HepG2 (cell line): ENCODE measurements around the gene RBM47. TPM values are rescaled to one million over a fixed set of nuclear protein-coding genes. Genes with fewer than 3 reads are reported as not detected.

ENCODE experiments used
- ATAC-seq: fragments of 200-7000 bp; cut with Tn5 transposase; 3 replicates; pipeline ENCODE4 v1.9.1; 2020; ENCODE audit warnings: mild to moderate bottlenecking, moderate library complexity
- BruUV-seq: library from RNA; stranded (reverse); fragments of 400-500 nt; replicated peaks from 2 replicates; lab custom pipeline; 2021; lab: Mats Ljungman, UMichigan
- CTCF ChIA-PET: fragments of 300-600 bp; formaldehyde crosslinking; extraction: SDS; loops from one replicate; lab custom pipeline; 2021; ENCODE audit warnings: low total read pairs, inconsistent platforms, low intra/inter-chr PET ratio; lab: Yijun Ruan, JAX
- POLR2A ChIA-PET: fragments of 350-600 bp; sonication (Branson Sonifier 250); formaldehyde crosslinking; loops from one replicate; lab custom pipeline; 2020; ENCODE audit warnings: antibody characterized with exemption, inconsistent platforms; lab: Yijun Ruan, JAX
- DNase-seq: peaks from one replicate; pipeline ENCODE4 v3.0.0-alpha.2; 2015; ENCODE audit warnings: low spot score
- FAIRE-seq: peaks from 3 replicates; lab custom pipeline; 2011; peaks lifted over from hg19 to GRCh38; lab: Jason Lieb, UNC
- H2AFZ ChIP-seq: one replicate; pipeline ENCODE4 v1.6.1; 2011; ENCODE audit warnings: low read length, inconsistent platforms
- H3K27ac ChIP-seq: fragments of 300-600 bp; 3 replicates; pipeline ENCODE4 v1.8.0; 2011; ENCODE audit warnings: mixed run types, mild to moderate bottlenecking, mixed read lengths, low read length, inconsistent platforms; ENCODE audit not compliant: insufficient read depth; ENCODE audit errors: extremely low read length
- H3K27me3 ChIP-seq, 2 experiments: fragments of 200-600 bp in 1 of 2; 2 replicates in 1 of 2; 3 replicates in 1 of 2; pipeline versions ENCODE4 v1.6.0 to v1.8.0; 2011; ENCODE audit warnings: low read length in 2 of 2, mild to moderate bottlenecking in 2 of 2, moderate library complexity in 2 of 2, inconsistent platforms in 1 of 2; ENCODE audit not compliant: insufficient read depth in 2 of 2, control insufficient read depth in 1 of 2
- H3K36me3 ChIP-seq, 2 experiments: fragments of 200-600 bp in 1 of 2; replicated peaks in 1 of 2; 2 replicates in 1 of 2; 3 replicates in 1 of 2; pipeline versions ENCODE4 v1.5.1 to v1.8.0; 2011; ENCODE audit warnings: low read length in 2 of 2, inconsistent platforms in 1 of 2; ENCODE audit not compliant: insufficient read depth in 2 of 2, control insufficient read depth in 1 of 2
- H3K4me1 ChIP-seq: 2 replicates; pipeline ENCODE4 v1.5.1; 2012; ENCODE audit warnings: low read length, inconsistent platforms; ENCODE audit not compliant: insufficient read depth
- H3K4me2 ChIP-seq: 2 replicates; pipeline ENCODE4 v1.6.0; 2011; ENCODE audit warnings: low read depth, low read length, inconsistent platforms
- H3K4me3 ChIP-seq, 3 experiments: fragments of 200-600 bp in 1 of 3; sonication (generic), shearing (Covaris generic) in 1 of 3; replicated peaks in 1 of 3; 2 replicates each; pipeline ENCODE4 v1.5.1; 2011 to 2016; ENCODE audit warnings: low read length in 3 of 3, inconsistent platforms in 2 of 3, low read depth in 2 of 3, mild to moderate bottlenecking in 2 of 3, control low read depth in 1 of 3, mixed read lengths in 1 of 3; ENCODE audit not compliant: insufficient read depth in 1 of 3
- H3K79me2 ChIP-seq: one replicate; pipeline ENCODE4 v1.6.1; 2011; ENCODE audit warnings: low read length, inconsistent platforms; ENCODE audit not compliant: insufficient read depth
- H3K9ac ChIP-seq: 2 replicates; pipeline ENCODE4 v1.6.0; 2011; ENCODE audit warnings: mild to moderate bottlenecking, low read depth, low read length, inconsistent platforms; ENCODE audit not compliant: insufficient read depth
- H3K9me3 ChIP-seq: 2 replicates; pipeline ENCODE4 v1.5.1; 2012; ENCODE audit warnings: mild to moderate bottlenecking, low read length
- H4K20me1 ChIP-seq: 2 replicates; pipeline ENCODE4 v1.6.0; 2011; ENCODE audit warnings: inconsistent platforms, mild to moderate bottlenecking, low read length, moderate library complexity; ENCODE audit not compliant: insufficient read depth
- AGO2 ChIP-seq: fragments of 200-400 bp; formaldehyde crosslinking; optimal IDR thresholded peaks from 2 replicates; pipeline ENCODE3; 2017; ENCODE audit warnings: mild to moderate bottlenecking, low read depth, low read length, moderate library complexity
- DMAP1 ChIP-seq: IDR thresholded peaks from 2 replicates; pipeline ENCODE4 v1.6.1; 2016
- HNF4A ChIP-seq: sonication (generic); formaldehyde crosslinking; IDR thresholded peaks from 2 replicates; pipeline ENCODE4 v1.4.0; 2020; ENCODE audit warnings: missing genetic modification reagents
- SP1 ChIP-seq, 2 experiments: fragments of 450-650 bp in 1 of 2; sonication (generic) in 1 of 2; formaldehyde crosslinking in 1 of 2; IDR thresholded peaks; 2 replicates each; pipeline versions ENCODE4 v1.4.0 to v1.6.1; 2016 to 2020; ENCODE audit warnings: missing genetic modification reagents in 1 of 2
- STAG1 ChIP-seq: sonication (generic); formaldehyde crosslinking; IDR thresholded peaks from 2 replicates; pipeline ENCODE4 v1.4.0; 2020; ENCODE audit warnings: missing genetic modification reagents
- SYNCRIP ChIP-seq: fragments of 200-400 bp; formaldehyde crosslinking; IDR thresholded peaks from 2 replicates; pipeline ENCODE4 v1.6.1; 2018; ENCODE audit warnings: mild to moderate bottlenecking, low read depth, low read length; ENCODE audit not compliant: insufficient read depth
- ZNF331 ChIP-seq: sonication (generic); formaldehyde crosslinking; IDR thresholded peaks from 2 replicates; pipeline ENCODE4 v1.4.0; 2020; ENCODE audit warnings: missing genetic modification reagents
- ZNF878 ChIP-seq: sonication (generic); formaldehyde crosslinking; IDR thresholded peaks from 2 replicates; pipeline ENCODE4 v1.8.1; 2023; ENCODE audit warnings: mild to moderate bottlenecking, missing genetic modification reagents, moderate library complexity
- WGBS: methylation state at CpG from one replicate; pipeline ENCODE4 v1.1.6; 2017; ENCODE audit warnings: low lambda C conversion rate; 5-methylcytosine and 5-hydroxymethylcytosine counted together
- in situ Hi-C: cut with HindIII; loops from 2 replicates; pipeline ENCODE4 v1.10.0; 2017; ENCODE audit warnings: low pct_unique_long_range_greater_than_20kb; ENCODE audit not compliant: extremely low pct_ligation_motif_present
- intact Hi-C: fragments of 100-400 bp; cut with micrococcal nuclease; formaldehyde crosslinking; loops from one replicate; pipeline ENCODE4 v1.10.0; 2022; ENCODE audit not compliant: unreplicated experiment
- polyA plus RNA-seq, 8 experiments: library from polyadenylated mRNA; depleted of rRNA in 3 of 8; stranded (reverse) in 7 of 8; unstranded in 1 of 8; fragments of >200 nt; fragmentation: Illumina TruSeq in 4 of 8; extraction: Trizol in 4 of 8; gene quantifications; 2 replicates each; pipeline versions ENCODE4 v1.2.1 to v1.2.3, GENCODE V29; 2011 to 2016; ENCODE audit warnings: low read depth in 4 of 8, missing spikeins in 1 of 8, mixed read lengths in 1 of 8; ENCODE audit not compliant: insufficient read depth in 1 of 8
- total RNA-seq, 5 experiments: library from RNA; depleted of rRNA; stranded (reverse); fragments of >200 nt; fragmentation: Illumina TruSeq; extraction: Trizol; gene quantifications; 2 replicates each; pipeline ENCODE4 v1.2.3, GENCODE V29; 2016; ENCODE audit warnings: low read depth in 1 of 5
- TF ChIP-seq, protein P1 (sequence below): sonication (generic); formaldehyde crosslinking; IDR thresholded peaks from 2 replicates; pipeline ENCODE4 v1.4.0; 2020; ENCODE audit warnings: missing genetic modification reagents
- TF ChIP-seq, protein P2 (sequence below): sonication (generic); formaldehyde crosslinking; IDR thresholded peaks from 2 replicates; pipeline ENCODE4 v1.4.0; 2020; ENCODE audit warnings: missing genetic modification reagents
- TF ChIP-seq, protein P3 (sequence below): sonication (generic); formaldehyde crosslinking; IDR thresholded peaks from 2 replicates; pipeline ENCODE4 v1.8.1; 2023; ENCODE audit warnings: mild to moderate bottlenecking, missing genetic modification reagents, borderline replicate concordance
- TF ChIP-seq, protein P4 (sequence below): sonication (generic); formaldehyde crosslinking; IDR thresholded peaks from 2 replicates; pipeline ENCODE4 v1.9.0; 2021; ENCODE audit warnings: missing genetic modification reagents, mild to moderate bottlenecking, borderline replicate concordance

The RBM47 gene
- total and polyA plus RNA-seq, 2 of the 13 experiments (the other 11 are each of a cell fraction or from before 2014, with no cell fraction given) = 1.2 to 2.5 TPM

DNA sequence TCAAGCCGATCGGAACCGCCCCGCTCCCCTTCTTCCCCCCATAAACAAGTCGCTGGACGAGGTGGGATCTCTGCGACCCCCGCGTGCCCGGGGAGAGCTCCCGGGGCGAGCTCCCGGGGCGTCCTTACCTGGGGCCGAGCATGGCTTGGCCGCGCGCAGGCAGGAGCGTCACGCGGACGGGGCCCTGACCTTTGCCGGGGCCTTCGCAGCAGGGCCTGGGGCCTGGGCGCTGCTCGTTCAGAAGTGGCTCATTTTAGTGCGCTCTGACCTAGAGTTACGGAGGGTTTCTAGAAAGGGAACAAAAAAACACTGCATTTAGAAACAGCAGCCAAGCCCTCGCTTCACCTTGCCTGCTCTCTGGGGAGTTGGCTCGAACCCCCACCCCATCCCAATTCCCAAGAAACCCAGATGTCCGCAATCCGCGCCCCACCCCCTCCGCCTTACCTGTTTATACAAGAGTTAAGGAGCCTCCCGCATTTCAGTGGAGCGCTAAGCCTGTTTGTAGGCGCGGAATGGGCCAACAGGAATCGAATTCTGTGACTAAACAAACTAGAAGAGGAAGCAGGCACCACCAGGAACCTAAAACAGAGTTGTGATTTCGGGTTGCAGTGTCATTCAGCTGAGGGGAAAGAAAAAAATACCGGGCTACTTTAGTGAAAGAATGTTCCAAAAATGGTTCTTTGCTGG is 814 bp upstream of the RBM47 start:
- no peak overlapping the region for H3K4me3 ChIP-seq
- no peak overlapping the region for H3K4me2 ChIP-seq
- H3K4me1 ChIP-seq = peaks cover 14% of the 10 kb centered on the region
- FAIRE-seq (no peak), DNase-seq (no peak), ATAC-seq (peak; percentile 29)
- peaks cover 1 to 32% of the 10 kb centered on the region in 2 experiments; a peak in 3 of 5 replicates for H3K27me3 ChIP-seq
- ChIA-PET POLR2A (no interaction called here), CTCF (no interaction called here)
- TF ChIP-seq, protein P1, sequence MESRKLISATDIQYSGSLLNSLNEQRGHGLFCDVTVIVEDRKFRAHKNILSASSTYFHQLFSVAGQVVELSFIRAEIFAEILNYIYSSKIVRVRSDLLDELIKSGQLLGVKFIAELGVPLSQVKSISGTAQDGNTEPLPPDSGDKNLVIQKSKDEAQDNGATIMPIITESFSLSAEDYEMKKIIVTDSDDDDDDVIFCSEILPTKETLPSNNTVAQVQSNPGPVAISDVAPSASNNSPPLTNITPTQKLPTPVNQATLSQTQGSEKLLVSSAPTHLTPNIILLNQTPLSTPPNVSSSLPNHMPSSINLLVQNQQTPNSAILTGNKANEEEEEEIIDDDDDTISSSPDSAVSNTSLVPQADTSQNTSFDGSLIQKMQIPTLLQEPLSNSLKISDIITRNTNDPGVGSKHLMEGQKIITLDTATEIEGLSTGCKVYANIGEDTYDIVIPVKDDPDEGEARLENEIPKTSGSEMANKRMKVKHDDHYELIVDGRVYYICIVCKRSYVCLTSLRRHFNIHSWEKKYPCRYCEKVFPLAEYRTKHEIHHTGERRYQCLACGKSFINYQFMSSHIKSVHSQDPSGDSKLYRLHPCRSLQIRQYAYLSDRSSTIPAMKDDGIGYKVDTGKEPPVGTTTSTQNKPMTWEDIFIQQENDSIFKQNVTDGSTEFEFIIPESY (CRISPR knock-in tag) = 0 out of 2 replicates have a peak, but pooled peaks have one; percentile 8
- TF ChIP-seq ZNF878 (CRISPR knock-in tag) = no peak
- no peak for TF ChIP-seq AGO2
- no peak for TF ChIP-seq SYNCRIP
- H3K79me2 ChIP-seq = no peaks in the 10 kb centered on the region
- no peak overlapping the region for H3K9ac ChIP-seq
- H3K36me3 ChIP-seq = no peaks in the 10 kb centered on the region
- no TSS peak for BruUV-seq
- 79% methylated on average over 38 of the region's 41 CpGs for WGBS
- no peak overlapping the region for H3K27ac ChIP-seq
- H3K9me3 ChIP-seq = no peaks in the 10 kb centered on the region
- no peak overlapping the region for H2AFZ ChIP-seq
- no peaks in the 10 kb centered on the region for H4K20me1 ChIP-seq
- intact Hi-C loops = no loop called here
- in situ Hi-C loops = no loop called here

DNA sequence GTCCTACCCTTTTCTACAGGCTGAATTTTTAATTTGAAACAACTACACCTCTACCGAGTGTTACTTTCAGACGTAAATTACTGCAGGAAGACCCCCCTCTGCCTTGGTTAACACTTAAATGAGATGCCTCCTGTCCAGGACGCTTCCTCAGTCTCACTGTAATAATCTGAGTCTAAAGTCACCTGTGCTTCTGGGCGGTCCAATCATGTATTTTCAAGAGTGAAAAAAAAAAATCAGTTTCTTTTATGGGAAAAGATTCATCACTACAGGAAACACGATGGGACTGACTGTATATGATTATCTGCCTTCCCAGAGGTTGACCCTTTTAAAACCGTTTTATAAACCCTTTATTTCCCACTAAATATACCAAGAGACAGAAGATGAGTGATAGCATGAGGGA is 776 bp downstream of the RBM47 start:
- BruUV-seq = no TSS peak
- peak overlapping the region; percentile 80 for H3K4me2 ChIP-seq
- no peaks in the 10 kb centered on the region for H3K36me3 ChIP-seq

More for the DNA sequence above, 776 bp downstream of the RBM47 start:
- Histone ChIP-seq H4K20me1 (no peaks in the 10 kb centered on the region), H2AFZ (no peak overlapping the region), H3K4me3 (peak overlapping the region in 1 of 3 experiments; percentile 49; a peak in 1 of 6 replicates), H3K27ac (no peak overlapping the region), H3K4me1 (peaks cover 14% of the 10 kb centered on the region), H3K79me2 (no peaks in the 10 kb centered on the region), H3K27me3 (peaks cover 1 to 34% of the 10 kb centered on the region in 2 experiments; a peak in 3 of 5 replicates), H3K9ac (no peak overlapping the region), H3K9me3 (no peaks in the 10 kb centered on the region)
- ChIA-PET CTCF (no interaction called here), POLR2A (no interaction called here)
- in situ Hi-C loops (no loop called here), intact Hi-C loops (no loop called here)
- ATAC-seq (no peak), FAIRE-seq (no peak), DNase-seq (no peak)
- TF ChIP-seq SP1 (IDR thresholded peaks at IDR 0.05) (no peak), SP1 (CRISPR knock-in tag; IDR thresholded peaks at IDR 0.05) (no peak), HNF4A (CRISPR knock-in tag) (no peak), DMAP1 (CRISPR knock-in tag) (no peak), STAG1 (CRISPR knock-in tag) (no peak), ZNF331 (CRISPR knock-in tag) (no peak)
- TF ChIP-seq, protein P2, sequence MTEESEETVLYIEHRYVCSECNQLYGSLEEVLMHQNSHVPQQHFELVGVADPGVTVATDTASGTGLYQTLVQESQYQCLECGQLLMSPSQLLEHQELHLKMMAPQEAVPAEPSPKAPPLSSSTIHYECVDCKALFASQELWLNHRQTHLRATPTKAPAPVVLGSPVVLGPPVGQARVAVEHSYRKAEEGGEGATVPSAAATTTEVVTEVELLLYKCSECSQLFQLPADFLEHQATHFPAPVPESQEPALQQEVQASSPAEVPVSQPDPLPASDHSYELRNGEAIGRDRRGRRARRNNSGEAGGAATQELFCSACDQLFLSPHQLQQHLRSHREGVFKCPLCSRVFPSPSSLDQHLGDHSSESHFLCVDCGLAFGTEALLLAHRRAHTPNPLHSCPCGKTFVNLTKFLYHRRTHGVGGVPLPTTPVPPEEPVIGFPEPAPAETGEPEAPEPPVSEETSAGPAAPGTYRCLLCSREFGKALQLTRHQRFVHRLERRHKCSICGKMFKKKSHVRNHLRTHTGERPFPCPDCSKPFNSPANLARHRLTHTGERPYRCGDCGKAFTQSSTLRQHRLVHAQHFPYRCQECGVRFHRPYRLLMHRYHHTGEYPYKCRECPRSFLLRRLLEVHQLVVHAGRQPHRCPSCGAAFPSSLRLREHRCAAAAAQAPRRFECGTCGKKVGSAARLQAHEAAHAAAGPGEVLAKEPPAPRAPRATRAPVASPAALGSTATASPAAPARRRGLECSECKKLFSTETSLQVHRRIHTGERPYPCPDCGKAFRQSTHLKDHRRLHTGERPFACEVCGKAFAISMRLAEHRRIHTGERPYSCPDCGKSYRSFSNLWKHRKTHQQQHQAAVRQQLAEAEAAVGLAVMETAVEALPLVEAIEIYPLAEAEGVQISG (CRISPR knock-in tag) = no peak
- TF ChIP-seq, protein P3, sequence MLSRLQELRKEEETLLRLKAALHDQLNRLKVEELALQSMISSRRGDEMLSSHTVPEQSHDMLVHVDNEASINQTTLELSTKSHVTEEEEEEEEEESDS = no peak
- TF ChIP-seq, protein P4, sequence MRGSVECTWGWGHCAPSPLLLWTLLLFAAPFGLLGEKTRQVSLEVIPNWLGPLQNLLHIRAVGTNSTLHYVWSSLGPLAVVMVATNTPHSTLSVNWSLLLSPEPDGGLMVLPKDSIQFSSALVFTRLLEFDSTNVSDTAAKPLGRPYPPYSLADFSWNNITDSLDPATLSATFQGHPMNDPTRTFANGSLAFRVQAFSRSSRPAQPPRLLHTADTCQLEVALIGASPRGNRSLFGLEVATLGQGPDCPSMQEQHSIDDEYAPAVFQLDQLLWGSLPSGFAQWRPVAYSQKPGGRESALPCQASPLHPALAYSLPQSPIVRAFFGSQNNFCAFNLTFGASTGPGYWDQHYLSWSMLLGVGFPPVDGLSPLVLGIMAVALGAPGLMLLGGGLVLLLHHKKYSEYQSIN = no peak
- WGBS = 2% methylated on average over 6 of the region's 6 CpGs
